GM12878 (cell line): ENCODE data around the gene LBH. TPM values are rescaled to one million over a fixed set of nuclear protein-coding genes. Genes with fewer than 3 reads are reported as not detected.

ENCODE experiments used
- ATF7 ChIP-seq: fragments of 450-650 bp; IDR thresholded peaks from 2 replicates; pipeline ENCODE4 v1.6.1; 2016; ENCODE audit warnings: low read depth, mild to moderate bottlenecking
- BACH1 ChIP-seq: fragments of 450-650 bp; IDR thresholded peaks from 2 replicates; pipeline ENCODE4 v1.6.1; 2017; ENCODE audit warnings: mild to moderate bottlenecking, borderline replicate concordance
- BCL11A ChIP-seq: IDR thresholded peaks from 2 replicates; pipeline ENCODE4 v1.6.1; 2011; ENCODE audit warnings: low read depth, low read length
- BHLHE40 ChIP-seq, 2 experiments: fragments of 450-650 bp in 1 of 2; IDR thresholded peaks; 2 replicates each; pipeline ENCODE4 v1.6.1; 2011 to 2017; ENCODE audit warnings: low read depth in 2 of 2, borderline replicate concordance in 1 of 2, improper control_type of control experiment in 1 of 2, low read length in 1 of 2, mild to moderate bottlenecking in 1 of 2
- CEBPB ChIP-seq, 2 experiments: fragments of 150-350 bp in 1 of 2; IDR thresholded peaks; 2 replicates each; pipeline ENCODE4 v1.6.1; 2012 to 2014; ENCODE audit warnings: low read depth in 2 of 2, low read length in 2 of 2, borderline replicate concordance in 1 of 2, inconsistent platforms in 1 of 2
- CREM ChIP-seq: IDR thresholded peaks from 2 replicates; pipeline ENCODE4 v1.6.1; 2014; ENCODE audit warnings: antibody characterized with exemption, low read depth
- EED ChIP-seq: sonication (generic); IDR thresholded peaks from 2 replicates; pipeline ENCODE4 v1.6.1; 2016; ENCODE audit warnings: antibody characterized with exemption, low read depth
- EP300 ChIP-seq, 2 experiments: fragments of 150-350 bp in 1 of 2; IDR thresholded peaks; 2 replicates each; pipeline ENCODE4 v1.6.1; 2011 to 2012; ENCODE audit warnings: low read depth in 2 of 2, low read length in 2 of 2, borderline replicate concordance in 1 of 2, improper control_type of control experiment in 1 of 2, inconsistent platforms in 1 of 2; ENCODE audit not compliant: control insufficient read depth in 1 of 2
- HDGF ChIP-seq: fragments of 450-650 bp; IDR thresholded peaks from 2 replicates; pipeline ENCODE4 v1.6.1; 2016; ENCODE audit warnings: antibody characterized with exemption
- IKZF2 ChIP-seq, 2 experiments: fragments of 450-650 bp; IDR thresholded peaks; 2 replicates each; pipeline ENCODE4 v1.6.1; 2017; ENCODE audit warnings: mild to moderate bottlenecking in 2 of 2, moderate library complexity in 2 of 2
- JUND ChIP-seq: IDR thresholded peaks from 2 replicates; pipeline ENCODE4 v1.6.1; 2012; ENCODE audit warnings: low read depth, mild to moderate bottlenecking, low read length, improper control_type of control experiment, moderate library complexity
- MEF2B ChIP-seq: fragments of 450-650 bp; IDR thresholded peaks from 2 replicates; pipeline ENCODE4 v1.6.1; 2018; ENCODE audit warnings: mild to moderate bottlenecking, moderate library complexity; ENCODE audit not compliant: partially characterized antibody, poor library complexity, severe bottlenecking
- NR2C2 ChIP-seq: IDR thresholded peaks from 2 replicates; pipeline ENCODE4 v1.6.1; 2011; ENCODE audit warnings: borderline replicate concordance, low read depth; ENCODE audit not compliant: control insufficient read depth, insufficient read length
- POLR2AphosphoS5 ChIP-seq: IDR thresholded peaks from 2 replicates; pipeline ENCODE4 v1.6.1; 2011; ENCODE audit warnings: mild to moderate bottlenecking, low read length, inconsistent platforms
- RUNX3 ChIP-seq: IDR thresholded peaks from 2 replicates; pipeline ENCODE4 v1.6.1; 2012; ENCODE audit warnings: low read length, inconsistent platforms
- SMAD5 ChIP-seq: IDR thresholded peaks from 2 replicates; pipeline ENCODE4 v1.6.1; 2016; ENCODE audit warnings: antibody characterized with exemption, low read depth
- STAT3 ChIP-seq: IDR thresholded peaks from 2 replicates; pipeline ENCODE4 v1.6.1; 2011; ENCODE audit warnings: low read depth, low read length, improper control_type of control experiment
- TBL1XR1 ChIP-seq: IDR thresholded peaks from 2 replicates; pipeline ENCODE4 v1.6.1; 2012; ENCODE audit warnings: low read depth, low read length, improper control_type of control experiment
- TCF7 ChIP-seq: IDR thresholded peaks from 2 replicates; pipeline ENCODE4 v1.6.1; 2014; ENCODE audit warnings: antibody characterized with exemption, borderline replicate concordance
- polyA plus RNA-seq, 11 experiments: library from polyadenylated mRNA; depleted of rRNA in 4 of 11; unstranded in 6 of 11; stranded (reverse) in 5 of 11; fragments of >200 nt; fragmentation: Nextera tagmentation in 4 of 11; fragmentation: Illumina TruSeq in 1 of 11; extraction: Ambion mirVana in 4 of 11; extraction: Trizol in 1 of 11; gene quantifications; 1 replicate in 1 of 11; 2 replicates in 10 of 11; pipeline versions ENCODE4 v1.2.1 to v1.2.3, GENCODE V29; 2011 to 2016; ENCODE audit warnings: inconsistent platforms in 2 of 11, missing spikeins in 2 of 11, low read depth in 1 of 11
- total RNA-seq, 4 experiments: library from RNA; depleted of rRNA in 3 of 4; stranded (reverse); fragments of >200 nt in 3 of 4; fragmentation: Illumina TruSeq in 1 of 4; extraction: Trizol in 1 of 4; gene quantifications; 2 replicates each; pipeline versions ENCODE4 v1.2.1 to v1.2.3, GENCODE V29; 2013 to 2021
- TF ChIP-seq, protein P1 (sequence below): fragments of 450-650 bp; IDR thresholded peaks from 2 replicates; pipeline ENCODE4 v1.6.1; 2016; ENCODE audit warnings: mild to moderate bottlenecking
- TF ChIP-seq, protein P2 (sequence below): fragments of 450-650 bp; IDR thresholded peaks from 2 replicates; pipeline ENCODE4 v1.6.1; 2017; ENCODE audit warnings: mild to moderate bottlenecking
- TF ChIP-seq, protein P3 (sequence below): IDR thresholded peaks from 2 replicates; pipeline ENCODE4 v1.6.1; 2012; ENCODE audit warnings: low read length, inconsistent platforms
- TF ChIP-seq, protein P4 (sequence below): IDR thresholded peaks from 2 replicates; pipeline ENCODE4 v1.6.1; 2012; ENCODE audit warnings: low read depth, low read length, improper control_type of control experiment
- TF ChIP-seq, protein P5 (sequence below): IDR thresholded peaks from 2 replicates; pipeline ENCODE4 v1.6.1; 2011; ENCODE audit warnings: borderline replicate concordance, low read depth, mild to moderate bottlenecking, moderate library complexity, mixed read lengths, low read length; ENCODE audit not compliant: insufficient read depth; ENCODE audit errors: extremely low read length

The LBH gene
- total and polyA plus RNA-seq, 10 of the 15 experiments (the other 5 are each of a cell fraction or from before 2014, with no cell fraction given): 9.3 to 133 (median 34.1) TPM

DNA sequence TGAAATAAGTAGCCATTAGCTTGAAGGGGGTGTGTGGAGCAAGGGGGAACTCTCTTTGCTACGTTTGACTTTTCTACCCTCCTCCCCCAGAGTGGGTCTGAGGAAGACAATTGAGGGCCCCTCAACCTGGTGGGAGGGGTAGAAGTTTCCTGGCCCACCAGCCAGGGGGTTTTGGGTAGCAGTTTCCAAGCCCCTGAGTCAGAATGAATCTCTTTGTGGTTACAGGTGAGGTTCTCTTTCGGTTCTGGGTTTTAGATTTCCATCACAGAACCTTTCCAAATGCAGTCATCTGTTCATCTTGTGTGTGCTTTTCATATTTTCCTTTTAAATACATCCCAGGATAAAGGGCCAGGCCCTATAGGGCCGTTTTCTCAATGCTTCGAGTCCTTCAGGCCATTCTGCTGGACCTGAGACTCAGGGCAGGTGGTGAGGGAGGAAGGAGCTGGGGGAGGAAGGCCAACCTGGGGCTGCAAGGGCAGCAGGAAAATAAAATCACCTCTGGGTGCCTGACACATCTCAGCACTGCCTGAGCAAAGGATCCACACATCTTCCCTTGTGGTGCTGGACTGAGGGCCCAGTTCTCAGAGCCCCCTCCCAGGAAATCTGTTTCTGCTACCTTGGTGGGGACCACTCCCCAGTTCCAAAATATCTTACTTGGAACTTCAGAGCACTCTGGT, 4.7 kb downstream of the LBH start (continued):
- TF ChIP-seq, protein P1, sequence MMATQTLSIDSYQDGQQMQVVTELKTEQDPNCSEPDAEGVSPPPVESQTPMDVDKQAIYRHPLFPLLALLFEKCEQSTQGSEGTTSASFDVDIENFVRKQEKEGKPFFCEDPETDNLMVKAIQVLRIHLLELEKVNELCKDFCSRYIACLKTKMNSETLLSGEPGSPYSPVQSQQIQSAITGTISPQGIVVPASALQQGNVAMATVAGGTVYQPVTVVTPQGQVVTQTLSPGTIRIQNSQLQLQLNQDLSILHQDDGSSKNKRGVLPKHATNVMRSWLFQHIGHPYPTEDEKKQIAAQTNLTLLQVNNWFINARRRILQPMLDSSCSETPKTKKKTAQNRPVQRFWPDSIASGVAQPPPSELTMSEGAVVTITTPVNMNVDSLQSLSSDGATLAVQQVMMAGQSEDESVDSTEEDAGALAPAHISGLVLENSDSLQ: no peak
- TF ChIP-seq TCF7: no peak; the same call in 1 of the 2 replicates
- TF ChIP-seq, protein P2, sequence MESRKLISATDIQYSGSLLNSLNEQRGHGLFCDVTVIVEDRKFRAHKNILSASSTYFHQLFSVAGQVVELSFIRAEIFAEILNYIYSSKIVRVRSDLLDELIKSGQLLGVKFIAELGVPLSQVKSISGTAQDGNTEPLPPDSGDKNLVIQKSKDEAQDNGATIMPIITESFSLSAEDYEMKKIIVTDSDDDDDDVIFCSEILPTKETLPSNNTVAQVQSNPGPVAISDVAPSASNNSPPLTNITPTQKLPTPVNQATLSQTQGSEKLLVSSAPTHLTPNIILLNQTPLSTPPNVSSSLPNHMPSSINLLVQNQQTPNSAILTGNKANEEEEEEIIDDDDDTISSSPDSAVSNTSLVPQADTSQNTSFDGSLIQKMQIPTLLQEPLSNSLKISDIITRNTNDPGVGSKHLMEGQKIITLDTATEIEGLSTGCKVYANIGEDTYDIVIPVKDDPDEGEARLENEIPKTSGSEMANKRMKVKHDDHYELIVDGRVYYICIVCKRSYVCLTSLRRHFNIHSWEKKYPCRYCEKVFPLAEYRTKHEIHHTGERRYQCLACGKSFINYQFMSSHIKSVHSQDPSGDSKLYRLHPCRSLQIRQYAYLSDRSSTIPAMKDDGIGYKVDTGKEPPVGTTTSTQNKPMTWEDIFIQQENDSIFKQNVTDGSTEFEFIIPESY: no peak
- no peak for TF ChIP-seq CEBPB (IDR thresholded peaks at IDR 0.05; ENCODE audit: borderline replicate concordance in 1 of 2, low read depth in 2 of 2, low read length in 2 of 2)
- peak; percentile 99 for TF ChIP-seq RUNX3
- peak; percentile 75 to 79 for TF ChIP-seq IKZF2 (IDR thresholded peaks at IDR 0.05)
- no peak for TF ChIP-seq NR2C2
- TF ChIP-seq MEF2B: no peak
- no peak for TF ChIP-seq HDGF
- 0 out of 2 replicates have a peak, but pooled peaks have one; percentile 14 for TF ChIP-seq JUND
- TF ChIP-seq BCL11A: peak; percentile 46; the same call in 1 of the 2 replicates
- TF ChIP-seq EP300 (IDR thresholded peaks at IDR 0.05; ENCODE audit: borderline replicate concordance in 1 of 2, control insufficient read depth in 1 of 2, low read depth in 2 of 2, low read length in 2 of 2): peak in 1 of 2 experiments; percentile 46; a peak in 1 of 4 replicates
- TF ChIP-seq, protein P3, sequence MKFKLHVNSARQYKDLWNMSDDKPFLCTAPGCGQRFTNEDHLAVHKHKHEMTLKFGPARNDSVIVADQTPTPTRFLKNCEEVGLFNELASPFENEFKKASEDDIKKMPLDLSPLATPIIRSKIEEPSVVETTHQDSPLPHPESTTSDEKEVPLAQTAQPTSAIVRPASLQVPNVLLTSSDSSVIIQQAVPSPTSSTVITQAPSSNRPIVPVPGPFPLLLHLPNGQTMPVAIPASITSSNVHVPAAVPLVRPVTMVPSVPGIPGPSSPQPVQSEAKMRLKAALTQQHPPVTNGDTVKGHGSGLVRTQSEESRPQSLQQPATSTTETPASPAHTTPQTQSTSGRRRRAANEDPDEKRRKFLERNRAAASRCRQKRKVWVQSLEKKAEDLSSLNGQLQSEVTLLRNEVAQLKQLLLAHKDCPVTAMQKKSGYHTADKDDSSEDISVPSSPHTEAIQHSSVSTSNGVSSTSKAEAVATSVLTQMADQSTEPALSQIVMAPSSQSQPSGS: peak; percentile 63; the same call in 1 of the 2 replicates
- TF ChIP-seq SMAD5: no peak
- TF ChIP-seq BHLHE40 (IDR thresholded peaks at IDR 0.05; ENCODE audit: borderline replicate concordance in 1 of 2, low read depth in 2 of 2, low read length in 1 of 2): peak in 1 of 2 experiments; percentile 35; a peak in 2 of 4 replicates
- TF ChIP-seq POLR2AphosphoS5: no peak
- 0 out of 2 replicates have a peak, but pooled peaks have one; percentile 18 for TF ChIP-seq ATF7
- TF ChIP-seq, protein P4, sequence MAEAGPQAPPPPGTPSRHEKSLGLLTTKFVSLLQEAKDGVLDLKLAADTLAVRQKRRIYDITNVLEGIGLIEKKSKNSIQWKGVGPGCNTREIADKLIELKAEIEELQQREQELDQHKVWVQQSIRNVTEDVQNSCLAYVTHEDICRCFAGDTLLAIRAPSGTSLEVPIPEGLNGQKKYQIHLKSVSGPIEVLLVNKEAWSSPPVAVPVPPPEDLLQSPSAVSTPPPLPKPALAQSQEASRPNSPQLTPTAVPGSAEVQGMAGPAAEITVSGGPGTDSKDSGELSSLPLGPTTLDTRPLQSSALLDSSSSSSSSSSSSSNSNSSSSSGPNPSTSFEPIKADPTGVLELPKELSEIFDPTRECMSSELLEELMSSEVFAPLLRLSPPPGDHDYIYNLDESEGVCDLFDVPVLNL: no peak
- 0 out of 2 replicates have a peak, but pooled peaks have one; percentile 27 for TF ChIP-seq BACH1
- no peak; the same call in 1 of the 2 replicates for TF ChIP-seq TBL1XR1
- TF ChIP-seq CREM: peak; percentile 52; the same call in 1 of the 2 replicates
- TF ChIP-seq EED: peak; percentile 84
- TF ChIP-seq, protein P5, sequence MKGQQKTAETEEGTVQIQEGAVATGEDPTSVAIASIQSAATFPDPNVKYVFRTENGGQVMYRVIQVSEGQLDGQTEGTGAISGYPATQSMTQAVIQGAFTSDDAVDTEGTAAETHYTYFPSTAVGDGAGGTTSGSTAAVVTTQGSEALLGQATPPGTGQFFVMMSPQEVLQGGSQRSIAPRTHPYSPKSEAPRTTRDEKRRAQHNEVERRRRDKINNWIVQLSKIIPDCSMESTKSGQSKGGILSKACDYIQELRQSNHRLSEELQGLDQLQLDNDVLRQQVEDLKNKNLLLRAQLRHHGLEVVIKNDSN: no peak
- no peak for TF ChIP-seq STAT3
